GM19467 (cell line): Measurements from ENCODE around the gene DOCK2.
"Not testable (repeated sequence)": the region's sequence is repeated elsewhere in the genome, so short reads cannot be mapped to it uniquely, and the experiment has no call there.

Experiments used
- ATAC-seq: cut with Tn5 transposase; IDR thresholded peaks from one replicate; pipeline ENCODE4 v1.9.1; 2021; ENCODE audit warnings: mild to moderate bottlenecking, moderate library complexity; ENCODE audit not compliant: unreplicated experiment

Gene DOCK2

GRCh38 chr5:169923988-169924387, 286.9 kb downstream of the DOCK2 start:
- no peak for ATAC-seq

DNA sequence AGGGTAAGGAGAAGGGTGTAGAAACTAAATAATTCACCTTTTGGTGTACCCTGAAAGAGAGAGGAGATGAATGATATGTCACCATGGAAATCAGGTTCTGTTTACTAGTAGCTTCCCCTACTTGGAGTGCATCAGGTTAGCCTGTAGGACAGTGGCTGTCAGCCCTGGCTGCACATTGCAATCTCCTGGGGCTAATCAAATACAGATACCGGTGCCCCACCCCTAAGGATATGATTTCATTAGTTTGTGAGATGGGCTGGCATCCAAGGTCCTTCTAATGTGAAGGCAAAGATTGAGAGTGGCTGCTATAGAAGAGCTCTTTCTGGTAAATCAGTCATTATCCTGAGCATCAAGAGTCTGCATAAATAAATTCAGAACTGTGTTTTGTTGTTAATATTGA, 296.1 kb downstream of the DOCK2 start:
- no peak for ATAC-seq

DNA sequence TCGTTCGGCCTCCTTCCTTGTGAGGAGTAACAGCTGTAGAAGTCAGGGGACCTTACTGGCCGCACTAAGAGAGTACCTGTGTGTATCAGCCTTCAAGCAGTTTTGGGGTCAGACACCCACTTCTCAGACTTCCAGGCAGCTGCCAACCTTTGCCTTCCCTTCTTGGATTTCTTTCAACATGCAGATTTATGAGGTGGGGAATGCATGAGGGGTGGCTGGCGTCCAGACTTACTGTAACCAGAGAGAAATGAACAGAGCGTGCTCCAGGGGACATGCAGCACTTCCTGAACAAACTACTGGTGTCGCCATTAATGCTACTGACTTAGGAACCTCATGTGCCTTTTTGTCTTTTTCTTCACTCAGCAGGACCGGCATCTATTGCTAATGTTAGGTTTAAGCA, 296.5 kb downstream of the DOCK2 start:
- ATAC-seq = no peak

- no peak for ATAC-seq
Measured at GRCh38 chr5:169934990-169935389, 297.9 kb downstream of the DOCK2 start.

DNA sequence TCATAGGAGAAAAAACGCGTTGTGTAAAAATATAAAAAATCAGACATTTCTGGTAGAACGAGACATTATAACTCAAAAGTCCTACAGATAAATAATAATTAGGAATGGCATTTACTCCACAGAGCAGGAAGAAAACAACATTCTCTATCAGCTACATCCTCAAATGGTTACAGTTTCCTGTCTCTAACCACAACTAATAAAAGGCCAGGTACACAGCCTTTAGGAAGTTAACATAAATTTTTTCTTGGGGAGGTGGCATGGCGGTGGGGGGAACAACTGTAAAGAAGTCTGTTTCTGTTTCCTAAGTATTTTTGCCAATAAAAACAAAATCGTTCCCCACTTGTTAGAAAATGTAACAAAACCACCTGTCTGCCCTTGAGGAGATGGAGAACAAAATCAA, 298.7 kb downstream of the DOCK2 start:
- no peak for ATAC-seq

DNA sequence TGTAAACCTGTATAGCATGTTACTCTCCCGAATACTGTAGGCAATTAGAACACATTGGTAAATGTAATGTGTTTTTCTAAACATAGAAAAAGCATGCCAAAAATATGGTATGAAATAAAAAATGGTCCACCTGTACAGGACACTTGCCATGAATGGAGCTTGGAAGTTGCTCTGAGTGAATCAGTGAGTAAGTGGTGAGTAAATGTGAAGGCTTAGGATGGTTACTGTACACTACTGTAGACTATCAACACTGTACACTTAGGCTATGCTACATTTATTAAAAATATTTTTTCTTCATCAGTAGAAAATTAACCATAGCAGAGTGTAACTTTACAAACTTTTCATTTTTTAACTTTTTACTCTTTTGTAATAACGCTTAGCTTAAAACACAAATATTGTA, 301.4 kb downstream of the DOCK2 start:
- ATAC-seq = no peak

GRCh38 chr5:169939731-169940130, 302.7 kb downstream of the DOCK2 start:
- ATAC-seq = no peak

DNA sequence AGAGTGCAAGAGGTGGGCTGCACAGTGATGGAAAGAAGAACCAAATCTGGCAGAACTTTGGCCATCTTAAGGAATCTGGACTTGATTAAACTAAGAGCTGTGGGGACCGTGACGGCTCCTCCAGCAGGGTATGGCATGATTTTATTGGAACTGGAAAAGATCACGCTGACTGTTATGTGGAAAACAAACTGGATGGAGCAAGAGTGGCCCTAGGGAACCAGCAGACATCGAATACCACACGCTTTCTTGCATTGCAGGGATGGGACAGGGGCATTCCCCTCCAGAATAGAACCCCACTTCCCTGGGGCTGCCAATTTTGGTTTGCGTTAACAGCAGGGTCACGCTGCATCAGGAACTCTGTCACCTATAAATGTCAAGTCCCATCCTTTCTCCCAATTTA, 304.5 kb downstream of the DOCK2 start:
- no peak for ATAC-seq

- ATAC-seq = no peak
Measured at GRCh38 chr5:169942181-169942580, 305.1 kb downstream of the DOCK2 start.

- ATAC-seq = no peak
Measured at GRCh38 chr5:169943026-169943425, 306.0 kb downstream of the DOCK2 start.

DNA sequence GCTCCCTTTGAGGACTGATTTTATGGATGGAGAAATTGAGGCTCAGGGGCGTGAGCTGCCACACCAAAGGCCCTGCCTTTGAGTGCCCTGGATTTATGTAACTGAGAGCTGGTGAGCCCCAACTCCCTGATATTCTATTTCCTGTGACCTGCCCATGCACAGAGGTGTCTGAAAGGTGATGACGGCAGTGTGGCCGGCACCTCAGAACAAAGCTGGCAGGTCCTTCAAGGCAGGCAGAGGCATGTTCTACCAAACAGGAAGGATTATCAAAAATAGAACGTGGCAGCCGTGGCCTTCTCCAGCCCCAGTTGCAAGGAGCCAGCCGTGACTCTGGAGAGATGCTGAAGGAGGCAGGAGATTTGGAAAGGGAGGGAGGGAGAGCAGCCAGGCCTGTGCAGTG, 307.0 kb downstream of the DOCK2 start:
- no peak for ATAC-seq

- no peak for ATAC-seq
Measured at GRCh38 chr5:169944922-169945680, 308.0 kb downstream of the DOCK2 start.

DNA sequence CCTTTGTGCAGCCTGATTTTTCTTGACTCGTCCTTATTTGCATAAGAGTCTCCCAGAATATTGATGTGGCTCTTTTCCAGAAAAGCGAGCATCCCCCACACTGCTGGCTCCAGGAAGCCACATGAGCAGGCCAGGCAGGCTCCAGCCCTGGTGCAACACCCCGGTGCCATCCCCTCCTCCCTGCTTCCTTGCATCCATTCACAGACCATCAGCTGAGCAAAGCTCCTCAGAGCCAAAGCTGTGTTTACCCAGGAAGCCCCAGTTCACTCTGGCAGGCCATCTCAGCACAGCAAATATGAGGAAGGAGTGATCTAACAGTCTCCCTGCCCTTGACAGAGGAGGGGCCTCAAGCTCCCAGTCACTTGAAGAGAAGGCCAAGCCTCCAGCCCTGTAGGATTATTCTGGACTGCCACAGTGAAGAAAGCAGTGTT, 308.8 kb downstream of the DOCK2 start:
- no peak for ATAC-seq

- ATAC-seq = no peak
Measured at GRCh38 chr5:169946743-169947295, 309.7 kb downstream of the DOCK2 start.

GRCh38 chr5:169950333-169950732, 313.3 kb downstream of the DOCK2 start:
- ATAC-seq = no peak

GRCh38 chr5:169953196-169953595, 316.1 kb downstream of the DOCK2 start:
- ATAC-seq = not testable (repeated sequence)

DNA sequence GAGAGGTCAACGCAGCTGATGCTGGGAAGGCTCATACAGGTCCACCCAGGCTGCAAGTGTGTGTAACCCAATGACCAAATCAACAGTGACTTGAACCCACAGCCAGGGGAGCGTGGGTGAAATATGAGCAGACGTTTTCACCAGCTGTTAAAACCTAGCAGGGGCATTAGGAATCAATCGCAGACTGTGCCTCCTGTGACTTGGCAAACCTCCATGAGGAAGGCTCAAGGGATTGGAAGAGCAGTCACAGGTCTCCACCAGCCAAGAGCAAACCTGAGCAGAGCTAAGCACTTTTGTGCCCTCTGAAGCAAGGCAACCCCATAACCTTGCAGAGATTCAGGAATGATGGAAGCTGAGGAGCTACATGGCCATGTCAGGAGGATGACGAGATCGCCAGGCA, 317.7 kb downstream of the DOCK2 start:
- ATAC-seq = no peak

- ATAC-seq = no peak
Measured at GRCh38 chr5:169956126-169956525, 319.1 kb downstream of the DOCK2 start.

- no peak for ATAC-seq
Measured at GRCh38 chr5:169956756-169957155, 319.7 kb downstream of the DOCK2 start.

- ATAC-seq = no peak
Measured at GRCh38 chr5:169958278-169958677, 321.2 kb downstream of the DOCK2 start.

DNA sequence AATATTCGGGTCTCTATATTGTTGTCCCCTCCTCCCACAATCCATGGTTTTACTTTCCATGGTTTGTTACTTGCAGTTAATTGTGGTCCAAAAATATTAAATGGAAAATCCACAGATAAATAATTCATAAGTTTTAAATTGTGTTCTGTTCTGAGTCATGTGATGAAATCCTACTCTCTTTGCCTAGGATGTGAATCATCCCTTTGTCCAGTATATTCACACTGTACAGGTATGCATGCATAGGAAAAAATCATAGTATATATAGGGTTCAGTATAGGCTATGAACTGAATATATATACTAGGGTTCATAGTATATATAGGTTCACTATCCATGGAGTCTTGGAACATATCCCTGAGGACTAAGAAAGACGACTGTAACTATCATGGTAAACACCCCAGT, 323.6 kb downstream of the DOCK2 start:
- no peak for ATAC-seq

- no peak for ATAC-seq
Measured at GRCh38 chr5:169964246-169964645, 327.2 kb downstream of the DOCK2 start.

- no peak for ATAC-seq
Measured at GRCh38 chr5:169970339-169970738, 333.3 kb downstream of the DOCK2 start.
